Fibroblast of mammary gland (primary cell): ENCODE results near the gene PSMD7.

Experiments
- DNase-seq: peaks from one replicate; pipeline ENCODE4 v3.0.0-alpha.2; 2010; ENCODE audit warnings: low read depth
- H3K4me3 ChIP-seq: 2 replicates; pipeline ENCODE4 v1.5.1; 2011; ENCODE audit warnings: low read depth, mild to moderate bottlenecking, low read length, moderate library complexity; ENCODE audit not compliant: control insufficient read depth
- CTCF ChIP-seq: conservative IDR thresholded peaks from 2 replicates; pipeline ENCODE4 v1.5.1; 2011; ENCODE audit warnings: low read depth, low read length, inconsistent platforms; ENCODE audit not compliant: control insufficient read depth, insufficient read depth

The PSMD7 gene

GRCh38 chr16:74279266-74279665 lies 17.3 kb upstream of the PSMD7 start:
- no peak overlapping the region for H3K4me3 ChIP-seq
- DNase-seq, result no peak
- no peak for TF ChIP-seq CTCF

GRCh38 chr16:74279805-74280204 lies 16.8 kb upstream of the PSMD7 start:
- TF ChIP-seq CTCF, result no peak
- no peak for DNase-seq
- H3K4me3 ChIP-seq, result no peak overlapping the region

- no peak for TF ChIP-seq CTCF
- DNase-seq, result no peak
- no peak overlapping the region for H3K4me3 ChIP-seq
These were observed 16.2 kb upstream of the PSMD7 start for GRCh38 chr16:74280448-74280847.

GRCh38 chr16:74281300-74281699 lies 15.3 kb upstream of the PSMD7 start:
- no peak for DNase-seq
- no peak overlapping the region for H3K4me3 ChIP-seq
- no peak for TF ChIP-seq CTCF

- DNase-seq, result no peak
- TF ChIP-seq CTCF, result no peak
- no peak overlapping the region for H3K4me3 ChIP-seq
These were observed 12.9 kb upstream of the PSMD7 start for GRCh38 chr16:74283716-74284115.

- TF ChIP-seq CTCF, result no peak
- no peak for DNase-seq
These were observed 8.5 kb upstream of the PSMD7 start for GRCh38 chr16:74288065-74288464.

GRCh38 chr16:74290356-74290755 lies 6.3 kb upstream of the PSMD7 start:
- no peak for DNase-seq
- no peak for TF ChIP-seq CTCF
- H3K4me3 ChIP-seq, result no peak overlapping the region

More at GRCh38 chr16:74288065-74288464, 8.5 kb upstream of the PSMD7 start:
- no peak overlapping the region for H3K4me3 ChIP-seq
